ENCODE data around the gene FAM135A.
"Not testable (repeated sequence)": the region's sequence is repeated elsewhere in the genome, so short reads cannot be mapped to it uniquely, and the experiment has no call there.

Gene FAM135A

GRCh38 chr6:70470016-70470415 lies 56.7 kb downstream of the FAM135A start:
- DNase-seq: no peak

GRCh38 chr6:70470510-70470909 lies 57.2 kb downstream of the FAM135A start:
- DNase-seq: not testable (repeated sequence)

- no peak for DNase-seq
Measured at GRCh38 chr6:70474751-70475150, 61.4 kb downstream of the FAM135A start.

- no peak for DNase-seq
Measured at GRCh38 chr6:70479236-70479635, 65.9 kb downstream of the FAM135A start.

- not testable (repeated sequence) for DNase-seq
Measured at GRCh38 chr6:70486638-70487037, 73.3 kb downstream of the FAM135A start.

- DNase-seq: no peak
Measured at GRCh38 chr6:70489364-70489763, 76.1 kb downstream of the FAM135A start.

GRCh38 chr6:70494833-70495232 lies 81.5 kb downstream of the FAM135A start:
- DNase-seq: no peak

GRCh38 chr6:70495790-70496189 lies 82.5 kb downstream of the FAM135A start:
- DNase-seq: not testable (repeated sequence)

GRCh38 chr6:70502484-70502883 lies 89.2 kb downstream of the FAM135A start:
- no peak for DNase-seq

GRCh38 chr6:70503813-70504465 lies 90.6 kb downstream of the FAM135A start:
- no peak for DNase-seq

- DNase-seq: no peak
Measured at GRCh38 chr6:70506321-70506720, 93.0 kb downstream of the FAM135A start.

- no peak for DNase-seq
Measured at GRCh38 chr6:70507161-70507560, 93.9 kb downstream of the FAM135A start.

GRCh38 chr6:70508953-70509352 lies 95.6 kb downstream of the FAM135A start:
- no peak for DNase-seq

GRCh38 chr6:70510600-70510999 lies 97.3 kb downstream of the FAM135A start:
- no peak for DNase-seq

- DNase-seq: no peak
Measured at GRCh38 chr6:70518723-70519122, 105.4 kb downstream of the FAM135A start.

GRCh38 chr6:70520575-70520974 lies 107.3 kb downstream of the FAM135A start:
- DNase-seq: no peak

- DNase-seq: no peak
Measured at GRCh38 chr6:70524721-70525286, 111.5 kb downstream of the FAM135A start.

- DNase-seq: no peak
Measured at GRCh38 chr6:70527071-70527737, 113.9 kb downstream of the FAM135A start.

GRCh38 chr6:70530023-70530422 lies 116.7 kb downstream of the FAM135A start:
- DNase-seq: no peak

GRCh38 chr6:70531133-70531532 lies 117.8 kb downstream of the FAM135A start:
- DNase-seq: no peak

- DNase-seq: no peak
Measured at GRCh38 chr6:70537266-70537665, 124.0 kb downstream of the FAM135A start.

GRCh38 chr6:70538376-70538775 lies 125.1 kb downstream of the FAM135A start:
- no peak for DNase-seq

- DNase-seq: no peak
Measured at GRCh38 chr6:70547313-70547712, 134.0 kb downstream of the FAM135A start.

- no peak for DNase-seq
Measured at GRCh38 chr6:70547905-70548304, 134.6 kb downstream of the FAM135A start.

Measured in DMS79 (cell line).